ENCODE data around the gene STK17B. TPM values are rescaled to one million over a fixed set of nuclear protein-coding genes. Genes with fewer than 3 reads are reported as not detected.

STK17B gene
- total and polyA plus RNA-seq, 2 of the 8 experiments (the other 6 are each of a cell fraction or from before 2014, with no cell fraction given): 1.8 to 10.5 TPM

GRCh38 chr2:196166876-196167275 lies 4.5 kb downstream of the STK17B start:
- WGBS, 2 experiments (ENCODE audit: extremely low coverage in 1 of 2, insufficient coverage in 1 of 2, insufficient read length in 1 of 2, insufficient replicate concordance in 2 of 2, low coverage in 1 of 2, low lambda C conversion rate in 2 of 2, missing lambda C conversion rate in 1 of 2): 100% methylated on average over 1 of the region's 1 CpG; no CpG with 5 or more reads in 1 of the 2 experiments
- Histone ChIP-seq H3K23me2 (ENCODE audit: low read depth, low read length) (peaks cover 8% of the 10 kb centered on the region; the same call in 1 of the 2 replicates), H3K4me1 (replicated peaks in 1 of 4; ENCODE audit: control insufficient read depth in 3 of 4, insufficient read depth in 4 of 4, low read length in 3 of 4) (peaks cover 0 to 9% (median 6%) of the 10 kb centered on the region in 4 experiments; a peak in 3 of 7 replicates), H2BK120ac (replicated peaks; ENCODE audit: low read depth, low read length) (no peak overlapping the region), H3K56ac (replicated peaks; ENCODE audit: insufficient read length, low read depth, low read length) (no peak overlapping the region), H4K20me1 (replicated peaks in 1 of 2; ENCODE audit: control insufficient read depth in 1 of 2, insufficient read depth in 2 of 2, low read length in 2 of 2) (peaks cover 0 to 1% of the 10 kb centered on the region in 2 experiments), H3K27me3 (replicated peaks in 1 of 4; ENCODE audit: control insufficient read depth in 3 of 4, extremely low read depth in 1 of 4, insufficient read depth in 3 of 4, low read length in 3 of 4) (peaks cover 0 to 2% (median 0%) of the 10 kb centered on the region in 4 experiments; a peak in 3 of 7 replicates), H3K4me3 (ENCODE audit: extremely low read depth in 1 of 4, insufficient read depth in 2 of 4, low read depth in 3 of 4, low read length in 4 of 4) (no peak overlapping the region), H3K79me2 (ENCODE audit: control insufficient read depth in 1 of 2, insufficient read depth in 2 of 2, low read length in 2 of 2) (peaks cover 2 to 66% of the 10 kb centered on the region in 2 experiments; a peak in 3 of 4 replicates), H3K14ac (ENCODE audit: insufficient read length) (no peak overlapping the region), H2BK20ac (ENCODE audit: low read length) (no peak overlapping the region), H4K8ac (ENCODE audit: extremely low read depth, insufficient read depth, low read length) (no peak overlapping the region), H2BK12ac (ENCODE audit: low read depth, low read length) (no peak overlapping the region), H4K5ac (ENCODE audit: insufficient read length, low read depth, low read length) (no peak overlapping the region), H3K9ac (replicated peaks in 1 of 4; ENCODE audit: extremely low read depth in 1 of 4, low read depth in 3 of 4, low read length in 3 of 4) (no peak overlapping the region), H2AK5ac (ENCODE audit: low read depth, low read length) (no peak overlapping the region), H4K91ac (replicated peaks; ENCODE audit: insufficient read length, low read length) (no peak overlapping the region), H2AFZ (ENCODE audit: low read length) (no peak overlapping the region), H3K4me2 (ENCODE audit: insufficient read depth in 1 of 2, low read depth in 2 of 2, low read length in 2 of 2) (no peak overlapping the region), H3K36me3 (ENCODE audit: control insufficient read depth in 2 of 4, insufficient read depth in 4 of 4, low read length in 3 of 4) (no peaks in the 10 kb centered on the region; a peak in 1 of 8 replicates), H3K27ac (ENCODE audit: low read depth, low read length) (no peak overlapping the region), H3K9me3 (ENCODE audit: insufficient read depth in 2 of 2, low read depth in 1 of 2, low read length in 1 of 2) (no peaks in the 10 kb centered on the region), H3K79me1 (ENCODE audit: low read depth, low read length) (peaks cover 2% of the 10 kb centered on the region; the same call in 1 of the 2 replicates), H3K4ac (replicated peaks; ENCODE audit: insufficient read length, low read depth, low read length) (no peak overlapping the region), H2BK15ac (ENCODE audit: low read length) (no peak overlapping the region), H3K23ac (ENCODE audit: insufficient read length) (no peak overlapping the region), H2BK5ac (ENCODE audit: low read depth, low read length) (no peak overlapping the region), H3K18ac (ENCODE audit: extremely low read depth, low read length) (no peak overlapping the region)
- TF ChIP-seq SP1 (IDR thresholded peaks at IDR 0.05; ENCODE audit: low read depth, low read length) (no peak), TBP (IDR thresholded peaks at IDR 0.05; ENCODE audit: low read depth, low read length) (no peak)
- POLR2A ChIA-PET (ENCODE audit: partially characterized antibody): no interaction called here
- CTCF ChIA-PET (ENCODE audit: partially characterized antibody): interaction anchor here (0.6 to 1.4 kb wide), 4 partner anchors 87 to 1659 kb away, joined by 3 to 6 read pairs (median 4); no protein-coding TSS in a partner anchor
- DNase-seq (ENCODE audit: low read depth in 1 of 2, low spot score in 2 of 2) (no peak), FAIRE-seq (no peak)

All from H1 (cell line).